HepG2 (cell line): ENCODE data around the gene GRIK3. TPM values are rescaled to one million over a fixed set of nuclear protein-coding genes. Genes with fewer than 3 reads are reported as not detected.

Experiments used
- ATAC-seq: fragments of 200-7000 bp; cut with Tn5 transposase; 3 replicates; pipeline ENCODE4 v1.9.1; 2020; ENCODE audit warnings: mild to moderate bottlenecking, moderate library complexity
- BruUV-seq: library from RNA; stranded (reverse); fragments of 400-500 nt; replicated peaks from 2 replicates; lab custom pipeline; 2021; lab: Mats Ljungman, UMichigan
- CTCF ChIA-PET: fragments of 300-600 bp; formaldehyde crosslinking; extraction: SDS; loops from one replicate; lab custom pipeline; 2021; ENCODE audit warnings: low total read pairs, inconsistent platforms, low intra/inter-chr PET ratio; lab: Yijun Ruan, JAX
- POLR2A ChIA-PET: fragments of 350-600 bp; sonication (Branson Sonifier 250); formaldehyde crosslinking; loops from one replicate; lab custom pipeline; 2020; ENCODE audit warnings: antibody characterized with exemption, inconsistent platforms; lab: Yijun Ruan, JAX
- DNase-seq: peaks from one replicate; pipeline ENCODE4 v3.0.0-alpha.2; 2015; ENCODE audit warnings: low spot score
- FAIRE-seq: peaks from 3 replicates; lab custom pipeline; 2011; peaks lifted over from hg19 to GRCh38; lab: Jason Lieb, UNC
- H2AFZ ChIP-seq: one replicate; pipeline ENCODE4 v1.6.1; 2011; ENCODE audit warnings: low read length, inconsistent platforms
- H3K27ac ChIP-seq: fragments of 300-600 bp; 3 replicates; pipeline ENCODE4 v1.8.0; 2011; ENCODE audit warnings: mixed run types, mild to moderate bottlenecking, mixed read lengths, low read length, inconsistent platforms; ENCODE audit not compliant: insufficient read depth; ENCODE audit errors: extremely low read length
- H3K27me3 ChIP-seq, 2 experiments: fragments of 200-600 bp in 1 of 2; 2 replicates in 1 of 2; 3 replicates in 1 of 2; pipeline versions ENCODE4 v1.6.0 to v1.8.0; 2011; ENCODE audit warnings: low read length in 2 of 2, mild to moderate bottlenecking in 2 of 2, moderate library complexity in 2 of 2, inconsistent platforms in 1 of 2; ENCODE audit not compliant: insufficient read depth in 2 of 2, control insufficient read depth in 1 of 2
- H3K36me3 ChIP-seq, 2 experiments: fragments of 200-600 bp in 1 of 2; replicated peaks in 1 of 2; 2 replicates in 1 of 2; 3 replicates in 1 of 2; pipeline versions ENCODE4 v1.5.1 to v1.8.0; 2011; ENCODE audit warnings: low read length in 2 of 2, inconsistent platforms in 1 of 2; ENCODE audit not compliant: insufficient read depth in 2 of 2, control insufficient read depth in 1 of 2
- H3K4me1 ChIP-seq: 2 replicates; pipeline ENCODE4 v1.5.1; 2012; ENCODE audit warnings: low read length, inconsistent platforms; ENCODE audit not compliant: insufficient read depth
- H3K4me2 ChIP-seq: 2 replicates; pipeline ENCODE4 v1.6.0; 2011; ENCODE audit warnings: low read depth, low read length, inconsistent platforms
- H3K4me3 ChIP-seq, 3 experiments: fragments of 200-600 bp in 1 of 3; sonication (generic), shearing (Covaris generic) in 1 of 3; replicated peaks in 1 of 3; 2 replicates each; pipeline ENCODE4 v1.5.1; 2011 to 2016; ENCODE audit warnings: low read length in 3 of 3, inconsistent platforms in 2 of 3, low read depth in 2 of 3, mild to moderate bottlenecking in 2 of 3, control low read depth in 1 of 3, mixed read lengths in 1 of 3; ENCODE audit not compliant: insufficient read depth in 1 of 3
- H3K79me2 ChIP-seq: one replicate; pipeline ENCODE4 v1.6.1; 2011; ENCODE audit warnings: low read length, inconsistent platforms; ENCODE audit not compliant: insufficient read depth
- H3K9ac ChIP-seq: 2 replicates; pipeline ENCODE4 v1.6.0; 2011; ENCODE audit warnings: mild to moderate bottlenecking, low read depth, low read length, inconsistent platforms; ENCODE audit not compliant: insufficient read depth
- H3K9me3 ChIP-seq: 2 replicates; pipeline ENCODE4 v1.5.1; 2012; ENCODE audit warnings: mild to moderate bottlenecking, low read length
- H4K20me1 ChIP-seq: 2 replicates; pipeline ENCODE4 v1.6.0; 2011; ENCODE audit warnings: inconsistent platforms, mild to moderate bottlenecking, low read length, moderate library complexity; ENCODE audit not compliant: insufficient read depth
- FUBP1 ChIP-seq: sonication (generic); formaldehyde crosslinking; IDR thresholded peaks from 2 replicates; pipeline ENCODE4 v1.5.1; 2020; ENCODE audit warnings: missing genetic modification reagents, mild to moderate bottlenecking, borderline replicate concordance
- GMEB1 ChIP-seq: sonication (generic); formaldehyde crosslinking; IDR thresholded peaks from 2 replicates; pipeline ENCODE4 v1.5.1; 2020; ENCODE audit warnings: missing genetic modification reagents, mild to moderate bottlenecking, borderline replicate concordance
- MIER2 ChIP-seq: IDR thresholded peaks from 2 replicates; pipeline ENCODE4 v1.6.1; 2016; ENCODE audit warnings: missing biosample characterization, missing genetic modification reagents
- NFKB2 ChIP-seq: sonication (generic); formaldehyde crosslinking; IDR thresholded peaks from 2 replicates; pipeline ENCODE4 v1.4.0; 2020; ENCODE audit warnings: missing genetic modification reagents, borderline replicate concordance
- ONECUT2 ChIP-seq: sonication (generic); formaldehyde crosslinking; IDR thresholded peaks from 2 replicates; pipeline ENCODE4 v1.4.0; 2020; ENCODE audit warnings: missing genetic modification reagents
- SAP130 ChIP-seq: IDR thresholded peaks from 2 replicates; pipeline ENCODE4 v1.6.1; 2016; ENCODE audit warnings: low read depth
- TOPORS ChIP-seq: sonication (generic); formaldehyde crosslinking; IDR thresholded peaks from 2 replicates; pipeline ENCODE4 v1.8.0; 2023; ENCODE audit warnings: mild to moderate bottlenecking, missing genetic modification reagents
- YEATS4 ChIP-seq: sonication (generic); formaldehyde crosslinking; IDR thresholded peaks from 2 replicates; pipeline ENCODE4 v1.4.0; 2020; ENCODE audit warnings: missing genetic modification reagents, borderline replicate concordance
- ZBTB1 ChIP-seq: sonication (generic); formaldehyde crosslinking; IDR thresholded peaks from 2 replicates; pipeline ENCODE4 v1.4.0; 2020; ENCODE audit warnings: missing genetic modification reagents, borderline replicate concordance
- ZMYM4 ChIP-seq: sonication (generic); formaldehyde crosslinking; IDR thresholded peaks from 2 replicates; pipeline ENCODE4 v1.8.1; 2023; ENCODE audit warnings: mild to moderate bottlenecking, missing genetic modification reagents
- ZNF501 ChIP-seq: sonication (generic); formaldehyde crosslinking; IDR thresholded peaks from 2 replicates; pipeline ENCODE4 v1.5.1; 2020; ENCODE audit warnings: mild to moderate bottlenecking, moderate library complexity, missing genetic modification reagents
- ZNF543 ChIP-seq: sonication (generic); formaldehyde crosslinking; IDR thresholded peaks from 2 replicates; pipeline ENCODE4 v1.4.0; 2020; ENCODE audit warnings: mild to moderate bottlenecking, missing genetic modification reagents
- ZNF644 ChIP-seq: IDR thresholded peaks from 2 replicates; pipeline ENCODE4 v1.6.1; 2016; ENCODE audit warnings: low read depth
- ZNF691 ChIP-seq: sonication (generic); formaldehyde crosslinking; IDR thresholded peaks from 2 replicates; pipeline ENCODE4 v1.4.0; 2020; ENCODE audit warnings: missing genetic modification reagents, low read depth, mild to moderate bottlenecking, borderline replicate concordance
- ZNF746 ChIP-seq: sonication (generic); formaldehyde crosslinking; IDR thresholded peaks from 2 replicates; pipeline ENCODE4 v1.8.0; 2022; ENCODE audit warnings: mild to moderate bottlenecking, missing genetic modification reagents
- ZNF792 ChIP-seq: IDR thresholded peaks from 2 replicates; pipeline ENCODE4 v1.6.1; 2016
- ZNF891 ChIP-seq: sonication (generic); formaldehyde crosslinking; IDR thresholded peaks from 2 replicates; pipeline ENCODE4 v1.5.0; 2020; ENCODE audit warnings: mild to moderate bottlenecking, missing genetic modification reagents
- ZSCAN29 ChIP-seq: sonication (generic); formaldehyde crosslinking; conservative IDR thresholded peaks from 2 replicates; pipeline ENCODE4 v1.4.0; 2020; ENCODE audit warnings: mild to moderate bottlenecking, missing genetic modification reagents
- ZSCAN9 ChIP-seq: IDR thresholded peaks from 2 replicates; pipeline ENCODE4 v1.6.1; 2016; ENCODE audit warnings: borderline replicate concordance
- ZZZ3 ChIP-seq: sonication (generic); formaldehyde crosslinking; IDR thresholded peaks from 2 replicates; pipeline ENCODE4 v1.4.0; 2020; ENCODE audit warnings: missing genetic modification reagents, mild to moderate bottlenecking, borderline replicate concordance
- WGBS: methylation state at CpG from one replicate; pipeline ENCODE4 v1.1.6; 2017; ENCODE audit warnings: low lambda C conversion rate; 5-methylcytosine and 5-hydroxymethylcytosine counted together
- in situ Hi-C: cut with HindIII; loops from 2 replicates; pipeline ENCODE4 v1.10.0; 2017; ENCODE audit warnings: low pct_unique_long_range_greater_than_20kb; ENCODE audit not compliant: extremely low pct_ligation_motif_present
- intact Hi-C: fragments of 100-400 bp; cut with micrococcal nuclease; formaldehyde crosslinking; loops from one replicate; pipeline ENCODE4 v1.10.0; 2022; ENCODE audit not compliant: unreplicated experiment
- polyA plus RNA-seq, 8 experiments: library from polyadenylated mRNA; depleted of rRNA in 3 of 8; stranded (reverse) in 7 of 8; unstranded in 1 of 8; fragments of >200 nt; fragmentation: Illumina TruSeq in 4 of 8; extraction: Trizol in 4 of 8; gene quantifications; 2 replicates each; pipeline versions ENCODE4 v1.2.1 to v1.2.3, GENCODE V29; 2011 to 2016; ENCODE audit warnings: low read depth in 4 of 8, missing spikeins in 1 of 8, mixed read lengths in 1 of 8; ENCODE audit not compliant: insufficient read depth in 1 of 8
- total RNA-seq, 5 experiments: library from RNA; depleted of rRNA; stranded (reverse); fragments of >200 nt; fragmentation: Illumina TruSeq; extraction: Trizol; gene quantifications; 2 replicates each; pipeline ENCODE4 v1.2.3, GENCODE V29; 2016; ENCODE audit warnings: low read depth in 1 of 5

Gene GRIK3
- total and polyA plus RNA-seq, 2 of the 13 experiments (the other 11 are each of a cell fraction or from before 2014, with no cell fraction given) = not detected

- in situ Hi-C loops = no loop called here
- intact Hi-C loops = no loop called here
- DNase-seq = peak; percentile 5
- no peak overlapping the region for H3K9ac ChIP-seq
- H3K4me1 ChIP-seq = no peaks in the 10 kb centered on the region
- H2AFZ ChIP-seq = no peak overlapping the region
- CTCF ChIA-PET = no interaction called here
- H3K9me3 ChIP-seq = no peaks in the 10 kb centered on the region
- no peak for ATAC-seq
- H3K27me3 ChIP-seq = no peaks in the 10 kb centered on the region
- H3K36me3 ChIP-seq = no peaks in the 10 kb centered on the region
- no peak overlapping the region for H3K4me2 ChIP-seq
- no peak overlapping the region for H3K4me3 ChIP-seq
- no TSS peak for BruUV-seq
- FAIRE-seq = no peak
- POLR2A ChIA-PET = no interaction called here
- 10% methylated on average over 8 of the region's 8 CpGs for WGBS
- no peak overlapping the region for H3K27ac ChIP-seq
- H3K79me2 ChIP-seq = no peaks in the 10 kb centered on the region
- no peaks in the 10 kb centered on the region for H4K20me1 ChIP-seq
- no peak for TF ChIP-seq TOPORS
- TF ChIP-seq ZNF691 (CRISPR knock-in tag) = no peak
- peak; percentile 96 for TF ChIP-seq MIER2 (CRISPR knock-in tag)
- no peak for TF ChIP-seq ONECUT2 (CRISPR knock-in tag)
- no peak for TF ChIP-seq ZNF746 (CRISPR knock-in tag)
- no peak for TF ChIP-seq ZZZ3 (CRISPR knock-in tag)
- no peak for TF ChIP-seq ZNF543 (CRISPR knock-in tag)
- TF ChIP-seq ZNF792 (CRISPR knock-in tag) = 0 out of 2 replicates have a peak, but pooled peaks have one; percentile 30
- TF ChIP-seq GMEB1 (CRISPR knock-in tag) = no peak
- TF ChIP-seq ZSCAN9 (CRISPR knock-in tag) = 0 out of 2 replicates have a peak, but pooled peaks have one; percentile 44
- no peak for TF ChIP-seq ZSCAN29
- TF ChIP-seq ZNF644 = peak; percentile 67
- TF ChIP-seq NFKB2 (CRISPR knock-in tag) = peak; percentile 45; the same call in 1 of the 2 replicates
- no peak for TF ChIP-seq YEATS4 (CRISPR knock-in tag)
- no peak for TF ChIP-seq ZNF891 (CRISPR knock-in tag)
- no peak for TF ChIP-seq ZNF501
- 0 out of 2 replicates have a peak, but pooled peaks have one; percentile 22 for TF ChIP-seq SAP130 (CRISPR knock-in tag)
- TF ChIP-seq ZMYM4 (CRISPR knock-in tag) = no peak
- no peak for TF ChIP-seq FUBP1
- no peak for TF ChIP-seq ZBTB1 (CRISPR knock-in tag)
These were observed 13.6 kb downstream of the GRIK3 start for GRCh38 chr1:37020653-37021277.
